ENCODE data around the gene INHBE. TPM values are rescaled to one million over a fixed set of nuclear protein-coding genes. Genes with fewer than 3 reads are reported as not detected.

The INHBE gene
- polyA plus RNA-seq, 1 donor from 2014 or later = 2.3 TPM

DNA sequence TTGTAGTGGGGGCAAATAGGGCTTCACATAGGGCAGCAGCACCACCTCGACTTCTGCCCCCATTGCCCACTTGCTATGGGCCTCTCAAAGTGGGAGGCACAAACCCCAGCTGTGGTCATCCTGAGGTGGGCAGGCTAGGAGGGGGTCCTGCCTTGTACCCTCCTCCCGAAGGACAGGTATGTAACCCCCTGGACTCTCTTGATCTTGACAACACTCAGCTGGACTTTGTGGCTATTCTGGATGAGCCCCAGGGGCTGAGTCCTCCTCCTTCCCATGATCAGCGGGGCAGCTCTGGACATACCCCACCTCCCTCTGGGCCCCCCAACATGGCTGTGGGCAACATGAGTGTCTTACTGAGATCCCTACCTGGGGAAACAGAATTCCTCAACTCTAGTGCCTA, 16.6 kb downstream of the INHBE start:
- Histone ChIP-seq H3K27me3 (ENCODE audit: insufficient read depth, low read depth, low read length) (peaks cover 63% of the 10 kb centered on the region), H3K4me3 (ENCODE audit: low read length) (no peak overlapping the region), H3K36me3 (ENCODE audit: insufficient read depth, low read length) (no peaks in the 10 kb centered on the region), H3F3A (ENCODE audit: insufficient read depth, low read length, poor library complexity, severe bottlenecking) (no peaks in the 10 kb centered on the region), H3K27ac (ENCODE audit: low read length) (no peak overlapping the region), H3K79me2 (replicated peaks; ENCODE audit: insufficient read depth, low read length) (no peaks in the 10 kb centered on the region), H2AFZ (ENCODE audit: low read depth, low read length) (no peak overlapping the region), H3K9ac (ENCODE audit: low read length) (no peak overlapping the region), H3K9me2 (ENCODE audit: insufficient read depth, low read length) (no peaks in the 10 kb centered on the region), H4K20me1 (ENCODE audit: insufficient read depth) (no peaks in the 10 kb centered on the region), H3K9me3 (ENCODE audit: low read length) (no peaks in the 10 kb centered on the region), H3K4me2 (ENCODE audit: low read length) (no peak overlapping the region)
- TF ChIP-seq SMC3 (conservative IDR thresholded peaks at IDR 0.05; ENCODE audit: poor library complexity) (no peak), MXI1 (conservative IDR thresholded peaks at IDR 0.05; ENCODE audit: poor library complexity, severe bottlenecking) (no peak), EP300 (conservative IDR thresholded peaks at IDR 0.05; ENCODE audit: poor library complexity, severe bottlenecking) (no peak), EZH2 (IDR thresholded peaks at IDR 0.05; ENCODE audit: borderline replicate concordance, insufficient read depth, low read length, poor library complexity, severe bottlenecking) (no peak), TAF1 (IDR thresholded peaks at IDR 0.05; ENCODE audit: low read depth) (no peak), RAD21 (conservative IDR thresholded peaks at IDR 0.05) (no peak), REST (IDR thresholded peaks at IDR 0.05; ENCODE audit: borderline replicate concordance) (no peak)

GRCh38 chr12:57472391-57472790, 17.3 kb downstream of the INHBE start:
- Histone ChIP-seq H3K36me3 (ENCODE audit: insufficient read depth, low read length) (no peaks in the 10 kb centered on the region), H3K9ac (ENCODE audit: low read length) (no peak overlapping the region), H3K27ac (ENCODE audit: low read length) (no peak overlapping the region), H3K27me3 (ENCODE audit: insufficient read depth, low read depth, low read length) (peaks cover 70% of the 10 kb centered on the region), H3F3A (ENCODE audit: insufficient read depth, low read length, poor library complexity, severe bottlenecking) (no peaks in the 10 kb centered on the region), H2AFZ (ENCODE audit: low read depth, low read length) (no peak overlapping the region), H3K4me3 (ENCODE audit: low read length) (no peak overlapping the region), H3K4me2 (ENCODE audit: low read length) (no peak overlapping the region), H4K20me1 (ENCODE audit: insufficient read depth) (no peaks in the 10 kb centered on the region), H3K79me2 (replicated peaks; ENCODE audit: insufficient read depth, low read length) (no peaks in the 10 kb centered on the region), H3K9me2 (ENCODE audit: insufficient read depth, low read length) (no peaks in the 10 kb centered on the region), H3K9me3 (ENCODE audit: low read length) (no peaks in the 10 kb centered on the region)
- TF ChIP-seq TAF1 (IDR thresholded peaks at IDR 0.05; ENCODE audit: low read depth) = no peak
- TF ChIP-seq POLR2AphosphoS5 (IDR thresholded peaks at IDR 0.05) = no peak
- no peak for TF ChIP-seq RAD21 (conservative IDR thresholded peaks at IDR 0.05)
- no peak for TF ChIP-seq EP300 (conservative IDR thresholded peaks at IDR 0.05; ENCODE audit: poor library complexity, severe bottlenecking)
- TF ChIP-seq EZH2 (IDR thresholded peaks at IDR 0.05; ENCODE audit: borderline replicate concordance, insufficient read depth, low read length, poor library complexity, severe bottlenecking) = no peak
- no peak for TF ChIP-seq SMC3 (conservative IDR thresholded peaks at IDR 0.05; ENCODE audit: poor library complexity)
- TF ChIP-seq REST (IDR thresholded peaks at IDR 0.05; ENCODE audit: borderline replicate concordance) = no peak
- TF ChIP-seq MXI1 (conservative IDR thresholded peaks at IDR 0.05; ENCODE audit: poor library complexity, severe bottlenecking) = no peak
- TF ChIP-seq, protein P1, sequence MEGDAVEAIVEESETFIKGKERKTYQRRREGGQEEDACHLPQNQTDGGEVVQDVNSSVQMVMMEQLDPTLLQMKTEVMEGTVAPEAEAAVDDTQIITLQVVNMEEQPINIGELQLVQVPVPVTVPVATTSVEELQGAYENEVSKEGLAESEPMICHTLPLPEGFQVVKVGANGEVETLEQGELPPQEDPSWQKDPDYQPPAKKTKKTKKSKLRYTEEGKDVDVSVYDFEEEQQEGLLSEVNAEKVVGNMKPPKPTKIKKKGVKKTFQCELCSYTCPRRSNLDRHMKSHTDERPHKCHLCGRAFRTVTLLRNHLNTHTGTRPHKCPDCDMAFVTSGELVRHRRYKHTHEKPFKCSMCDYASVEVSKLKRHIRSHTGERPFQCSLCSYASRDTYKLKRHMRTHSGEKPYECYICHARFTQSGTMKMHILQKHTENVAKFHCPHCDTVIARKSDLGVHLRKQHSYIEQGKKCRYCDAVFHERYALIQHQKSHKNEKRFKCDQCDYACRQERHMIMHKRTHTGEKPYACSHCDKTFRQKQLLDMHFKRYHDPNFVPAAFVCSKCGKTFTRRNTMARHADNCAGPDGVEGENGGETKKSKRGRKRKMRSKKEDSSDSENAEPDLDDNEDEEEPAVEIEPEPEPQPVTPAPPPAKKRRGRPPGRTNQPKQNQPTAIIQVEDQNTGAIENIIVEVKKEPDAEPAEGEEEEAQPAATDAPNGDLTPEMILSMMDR (IDR thresholded peaks at IDR 0.05; ENCODE audit: poor library complexity, severe bottlenecking) = no peak

Data from neural cell (in vitro differentiated cells).